COLO668 (cell line): ENCODE data around the gene ACAD11.
"Not testable (repeated sequence)": the region's sequence is repeated elsewhere in the genome, so short reads cannot be mapped to it uniquely, and the experiment has no call there.

Experiments
- DNase-seq: peaks from one replicate; lab custom pipeline; 2025; ENCODE audit not compliant: unreplicated experiment; lab: John Stamatoyannopoulos, UW

Gene ACAD11

GRCh38 chr3:132652640-132653270 lies 6.9 kb downstream of the ACAD11 start:
- DNase-seq: no peak

- DNase-seq: no peak
Observed at GRCh38 chr3:132650153-132650552, 9.5 kb downstream of the ACAD11 start.

DNA sequence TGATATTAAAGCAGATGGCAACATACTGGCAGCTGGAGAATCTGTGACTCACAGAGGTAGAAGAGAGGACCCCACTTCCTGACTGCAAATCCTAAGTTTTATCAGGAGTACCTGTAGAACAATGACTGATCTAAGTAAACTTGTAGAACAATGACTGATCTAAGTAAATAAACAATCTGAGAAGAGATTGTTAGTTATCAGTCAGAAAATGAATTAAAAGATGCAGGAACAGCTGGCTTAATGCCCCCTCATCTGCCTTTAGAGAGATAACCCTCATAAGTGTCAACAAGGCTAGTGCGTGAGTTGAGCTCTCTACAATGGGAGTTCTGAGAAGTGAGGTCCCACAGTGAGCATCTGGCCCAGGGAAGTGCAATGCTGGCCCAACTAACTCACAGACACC lies 14.6 kb downstream of the ACAD11 start:
- no peak for DNase-seq

GRCh38 chr3:132643366-132643765 lies 16.2 kb downstream of the ACAD11 start:
- no peak for DNase-seq

DNA sequence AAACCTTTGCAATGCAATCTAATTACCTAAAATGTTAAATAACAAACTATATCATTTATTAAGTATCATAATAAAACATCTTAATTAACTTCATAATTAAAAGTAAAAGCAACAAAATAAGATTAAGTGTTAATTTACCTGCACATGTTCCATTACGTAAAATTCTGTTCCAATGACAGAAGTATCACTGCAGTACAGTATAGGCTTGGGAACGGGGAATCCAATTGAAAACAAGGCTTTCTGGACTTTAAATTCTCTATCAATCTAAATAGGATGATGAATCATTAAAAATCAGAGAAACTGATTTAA lies 17.1 kb downstream of the ACAD11 start:
- no peak for DNase-seq

GRCh38 chr3:132641837-132642538 lies 17.6 kb downstream of the ACAD11 start:
- no peak for DNase-seq

DNA sequence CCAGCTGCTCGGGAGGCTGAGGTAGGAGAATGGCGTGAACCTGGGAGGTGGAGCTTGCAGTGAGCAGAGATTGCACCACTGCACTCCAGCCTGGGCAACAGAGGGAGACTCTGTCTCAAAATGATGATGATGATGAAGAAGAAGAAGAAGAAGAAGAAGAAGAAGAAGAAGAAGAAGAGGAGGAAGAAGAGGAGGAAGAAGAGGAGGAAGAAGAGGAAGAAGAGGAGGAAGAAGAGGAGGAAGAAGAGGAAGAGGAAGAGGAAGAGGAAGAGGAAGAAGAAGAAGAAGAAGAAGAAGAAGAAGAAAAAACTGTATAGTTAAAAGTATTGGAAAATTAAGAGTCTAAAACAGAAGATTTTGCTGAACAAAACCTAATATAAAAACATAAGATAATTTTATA lies 18.2 kb downstream of the ACAD11 start:
- DNase-seq: not testable (repeated sequence)

GRCh38 chr3:132638706-132639105 lies 20.9 kb downstream of the ACAD11 start:
- no peak for DNase-seq

GRCh38 chr3:132637590-132637989 lies 22.0 kb downstream of the ACAD11 start:
- no peak for DNase-seq

GRCh38 chr3:132635052-132635451 lies 24.6 kb downstream of the ACAD11 start:
- DNase-seq: no peak

- no peak for DNase-seq
Observed at GRCh38 chr3:132630612-132631011, 29.0 kb downstream of the ACAD11 start.

GRCh38 chr3:132629928-132630327 lies 29.7 kb downstream of the ACAD11 start:
- DNase-seq: no peak

DNA sequence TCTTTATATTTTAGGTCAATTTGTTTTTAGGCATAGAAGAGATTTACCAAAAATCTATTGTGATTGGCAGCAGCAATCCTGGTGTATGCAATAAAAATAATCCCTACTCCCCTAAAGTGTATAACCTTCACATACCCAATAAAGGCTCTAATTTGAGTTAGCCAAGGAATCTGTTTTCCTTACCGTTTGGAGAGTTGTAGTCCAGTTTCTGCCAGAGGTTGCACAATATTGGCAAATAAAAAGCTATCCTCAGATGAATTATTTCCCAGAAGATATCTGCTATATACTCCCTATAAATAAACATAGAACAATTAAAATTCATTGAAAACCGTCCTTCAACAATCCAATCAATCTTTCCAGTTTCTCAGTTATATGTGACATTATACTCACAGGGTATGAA lies 31.5 kb downstream of the ACAD11 start:
- no peak for DNase-seq

- no peak for DNase-seq
Observed at GRCh38 chr3:132626955-132627354, 32.7 kb downstream of the ACAD11 start.

- DNase-seq: no peak
Observed at GRCh38 chr3:132625613-132626012, 34.0 kb downstream of the ACAD11 start.

GRCh38 chr3:132624790-132625189 lies 34.8 kb downstream of the ACAD11 start:
- no peak for DNase-seq

DNA sequence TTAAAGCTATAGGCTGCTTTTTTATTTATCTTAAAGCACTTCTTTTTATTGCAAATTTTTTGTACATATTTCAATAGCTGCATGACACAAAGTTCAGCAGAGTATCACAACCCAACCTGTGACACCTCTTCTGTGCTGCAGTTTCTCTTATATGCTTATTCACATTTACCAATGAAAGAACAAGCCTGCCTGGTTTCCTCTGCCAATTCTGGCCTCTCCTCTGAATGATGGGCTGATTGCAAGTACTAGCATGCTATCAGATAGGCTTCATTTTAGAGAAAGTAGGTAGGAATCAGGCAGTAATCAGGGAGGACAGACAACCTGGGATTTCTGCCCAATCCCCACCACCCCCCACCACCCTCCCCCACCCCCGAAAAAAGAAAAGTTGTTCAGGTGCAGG lies 36.0 kb downstream of the ACAD11 start:
- DNase-seq: no peak

GRCh38 chr3:132622761-132623160 lies 36.8 kb downstream of the ACAD11 start:
- no peak for DNase-seq

- no peak for DNase-seq
Observed at GRCh38 chr3:132622148-132622547, 37.5 kb downstream of the ACAD11 start.

DNA sequence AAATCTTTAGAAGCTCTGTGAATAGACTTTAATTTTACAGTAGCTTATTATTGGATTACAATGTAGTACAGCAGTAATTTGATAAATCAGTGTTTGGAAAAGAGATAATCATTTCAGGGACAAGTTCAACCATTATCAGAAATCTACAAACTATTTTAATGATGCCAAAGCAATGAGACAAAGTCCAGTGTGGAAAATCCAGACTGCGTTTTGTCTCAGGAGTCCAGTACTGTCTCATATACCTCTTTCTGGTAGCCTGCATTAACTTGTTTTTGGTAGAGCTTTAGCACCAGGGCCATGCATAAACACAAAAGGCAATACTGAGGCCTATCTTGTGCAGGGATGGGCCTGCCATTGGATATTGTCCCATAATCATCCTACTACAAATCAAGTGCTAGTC lies 42.8 kb downstream of the ACAD11 start:
- no peak for DNase-seq

DNA sequence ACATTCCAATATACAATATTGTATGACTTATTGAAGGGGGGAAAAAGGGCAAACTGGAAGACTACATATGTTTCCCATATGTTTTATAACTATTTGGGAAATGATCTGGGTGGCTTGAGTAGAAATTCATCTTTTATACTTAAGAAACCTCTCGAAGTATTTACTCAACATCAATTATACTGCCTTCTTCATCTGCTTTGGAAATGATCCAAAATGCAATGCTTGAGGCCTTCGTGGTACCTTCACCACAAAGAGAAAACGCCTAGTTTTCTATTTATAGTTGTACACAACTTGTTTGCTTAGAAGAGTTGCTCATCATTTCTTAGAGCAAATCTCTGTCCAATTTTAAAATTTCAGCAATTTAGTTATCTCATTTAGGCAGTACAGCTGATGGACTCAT lies 43.7 kb downstream of the ACAD11 start:
- DNase-seq: no peak

DNA sequence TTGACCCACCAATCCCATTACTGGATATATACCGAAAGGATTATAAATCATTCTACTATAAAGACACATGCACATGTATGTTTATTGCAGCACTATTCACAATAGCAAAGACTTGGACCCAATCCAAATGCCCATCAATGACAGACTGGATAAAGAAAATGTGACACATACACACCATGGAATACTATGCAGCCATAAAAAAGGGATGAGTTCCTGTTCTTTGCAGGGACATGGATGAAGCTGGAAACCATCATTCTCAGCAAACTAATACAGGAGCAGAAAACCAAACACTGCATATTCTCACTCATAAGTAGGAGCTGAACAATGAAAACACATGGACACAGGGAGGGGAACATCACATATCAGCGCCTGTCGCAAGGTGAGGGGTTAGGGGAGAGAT lies 44.3 kb downstream of the ACAD11 start:
- DNase-seq: not testable (repeated sequence)

- DNase-seq: not testable (repeated sequence)
Observed at GRCh38 chr3:132606620-132607019, 53.0 kb downstream of the ACAD11 start.
